GM19025 (cell line): ENCODE data around the gene EFEMP2.
"Not testable (repeated sequence)": the region's sequence is repeated elsewhere in the genome, so short reads cannot be mapped to it uniquely, and the experiment has no call there.

Experiments used
- ATAC-seq: cut with Tn5 transposase; IDR thresholded peaks from one replicate; pipeline ENCODE4 v1.9.1; 2021; ENCODE audit warnings: mild to moderate bottlenecking, low read depth, moderate library complexity; ENCODE audit not compliant: unreplicated experiment

EFEMP2 gene

DNA sequence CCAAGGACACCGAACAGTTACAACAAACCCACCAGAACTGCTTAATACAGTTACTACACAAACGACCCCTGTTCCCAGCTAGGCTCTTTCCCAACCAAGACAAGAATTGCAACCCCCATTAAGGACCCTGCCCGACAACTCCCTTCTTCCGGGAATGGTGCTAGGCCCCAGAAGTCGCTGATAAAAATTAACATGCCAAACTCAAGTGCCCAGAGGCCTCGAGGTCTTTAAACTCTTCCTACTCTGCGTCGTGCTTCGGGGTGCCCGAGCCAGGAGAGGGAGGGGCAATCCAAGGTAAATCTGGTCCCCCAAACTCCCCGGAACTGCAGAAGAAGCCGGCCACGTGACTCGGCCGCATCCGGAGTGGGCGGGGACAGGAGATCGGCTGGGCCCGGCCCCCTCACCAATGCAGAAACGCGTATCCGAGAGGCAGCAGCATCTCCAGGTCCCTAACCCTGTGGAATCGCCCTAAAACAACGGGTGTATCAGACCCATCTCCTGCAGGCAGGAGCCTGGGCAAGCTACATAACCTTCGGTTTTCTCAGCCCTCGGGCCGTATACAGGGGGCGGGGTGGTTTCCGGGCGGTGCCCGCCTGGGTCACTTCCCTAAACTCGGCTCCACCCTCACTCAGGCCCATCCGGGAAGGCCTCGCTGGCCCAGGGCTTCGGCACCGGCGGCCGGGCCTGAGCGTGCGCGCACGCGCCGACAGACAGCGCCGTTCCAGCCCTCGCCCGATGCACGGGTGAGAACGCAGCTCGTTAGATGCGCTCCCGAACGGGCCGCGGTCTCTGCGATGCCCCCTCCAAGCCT, 15.7 kb downstream of the EFEMP2 start:
- peak; percentile 32 for ATAC-seq

- ATAC-seq: no peak
Observed at GRCh38 chr11:65855927-65856363, 16.7 kb downstream of the EFEMP2 start.

DNA sequence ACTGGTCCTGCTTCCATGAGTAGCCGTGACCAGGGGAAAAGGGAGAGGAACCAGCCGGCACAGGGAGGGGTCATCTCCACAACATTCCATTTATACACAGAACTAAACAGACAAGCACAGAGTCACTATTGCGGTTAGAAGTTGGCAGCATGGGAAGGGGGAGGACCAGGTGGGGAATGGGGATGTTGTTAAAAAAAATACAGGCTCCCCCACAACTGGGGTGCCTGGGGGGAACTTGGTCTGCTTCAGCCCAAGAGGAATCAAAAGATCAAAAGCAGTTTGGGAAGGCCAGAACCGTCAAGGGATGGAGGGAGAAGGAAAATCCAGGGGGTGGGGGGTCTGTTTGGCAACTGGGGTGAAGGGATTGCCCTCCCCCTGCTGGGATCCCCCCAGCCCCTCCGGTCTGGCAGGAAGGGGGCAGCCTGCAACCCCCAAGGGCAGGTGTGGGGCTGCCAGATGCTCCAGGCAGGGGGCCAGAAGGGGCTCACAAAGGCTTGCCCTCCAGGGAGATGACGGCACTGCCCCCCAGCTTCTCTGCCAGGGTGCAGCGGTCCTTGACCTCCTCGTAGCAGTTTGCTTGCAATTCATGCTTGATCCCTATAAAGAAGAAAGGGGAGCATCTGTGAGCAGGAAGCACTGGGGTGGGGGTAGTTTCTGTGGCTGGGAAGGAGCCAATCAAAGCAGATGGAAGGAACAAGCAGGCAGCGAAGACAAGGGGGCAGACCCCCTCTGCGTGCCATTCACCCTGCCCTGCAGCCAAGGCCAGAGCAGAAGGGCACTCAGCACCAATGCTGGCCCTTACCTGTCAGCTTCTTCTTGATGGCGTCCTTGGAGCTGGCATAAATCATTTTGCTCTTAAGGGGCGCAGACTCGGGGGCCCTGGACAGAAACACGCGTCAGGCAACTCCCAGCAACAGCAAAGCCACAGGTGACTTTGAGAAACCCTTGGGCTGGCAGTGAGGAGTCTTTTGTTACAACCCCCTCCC, 17.5 kb downstream of the EFEMP2 start:
- ATAC-seq: no peak

GRCh38 chr11:65854161-65854592, 18.4 kb downstream of the EFEMP2 start:
- ATAC-seq: no peak

DNA sequence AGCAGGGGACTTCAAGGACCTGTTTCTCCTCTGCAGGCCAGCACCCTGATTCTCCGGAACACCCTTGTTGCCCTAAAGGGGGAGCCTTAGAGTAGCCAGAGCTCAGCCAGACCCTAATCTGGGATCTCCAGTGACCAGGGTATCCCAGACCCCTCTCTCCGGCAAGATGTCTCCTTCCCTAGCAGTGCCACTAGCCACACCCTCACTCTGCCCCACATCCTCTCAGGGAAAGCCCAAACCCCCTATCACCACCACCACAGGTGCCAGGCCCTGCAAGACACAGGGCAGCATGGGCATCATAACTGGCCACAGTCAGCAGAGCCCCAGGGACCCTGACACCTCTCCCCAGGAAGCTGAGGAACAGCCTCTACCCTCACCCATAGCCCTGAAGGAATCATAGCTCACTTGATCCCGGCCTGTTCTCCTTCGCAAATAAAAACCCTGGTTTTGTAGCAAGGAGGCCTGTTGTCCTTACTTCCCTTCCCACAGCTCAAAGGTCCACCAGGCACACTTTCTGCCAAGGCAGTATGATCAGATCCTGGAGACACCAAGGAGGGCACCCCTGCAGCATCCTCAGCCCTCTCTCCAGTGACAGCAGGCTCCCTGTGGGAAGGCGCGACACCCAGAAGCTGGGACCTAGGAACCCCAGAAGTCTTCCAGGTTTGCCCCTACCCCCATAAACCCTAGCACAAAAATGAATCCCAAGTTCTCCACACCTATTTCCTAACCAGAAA, 19.2 kb downstream of the EFEMP2 start:
- ATAC-seq: no peak

GRCh38 chr11:65852508-65853245, 19.9 kb downstream of the EFEMP2 start:
- no peak for ATAC-seq

DNA sequence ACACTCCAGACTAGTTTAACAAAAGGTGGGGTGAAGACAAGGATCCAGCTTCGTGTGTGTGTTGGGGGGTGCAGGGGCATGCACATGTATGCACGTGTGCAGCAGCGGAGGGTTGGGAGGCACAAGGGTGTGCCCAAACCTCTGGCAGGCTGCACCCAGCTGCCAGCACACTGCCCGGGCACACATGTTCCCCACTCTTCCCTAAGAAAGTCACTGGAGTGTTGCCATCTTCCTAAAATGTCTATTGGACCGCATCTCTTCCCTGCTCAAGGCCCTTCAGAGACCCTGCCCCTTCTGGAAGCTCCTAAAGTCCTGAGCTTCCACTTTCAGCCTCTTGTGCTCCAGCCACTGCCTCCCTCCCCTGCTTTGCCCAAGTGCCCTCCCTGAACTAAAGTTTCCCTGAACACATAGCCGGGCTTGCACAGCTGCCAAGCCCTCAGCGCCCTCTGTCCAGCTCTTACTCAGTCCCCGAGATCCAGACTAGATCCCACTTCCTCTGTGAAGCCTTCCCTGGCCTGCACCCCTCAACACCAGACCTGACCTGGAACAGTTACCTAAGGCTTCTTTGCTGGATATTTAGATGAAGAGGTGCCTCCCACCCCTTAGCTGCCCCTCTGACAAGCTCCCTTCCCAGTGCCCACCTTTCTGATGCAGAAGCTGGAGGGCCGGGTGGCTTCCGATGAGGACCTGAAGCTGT, 20.6 kb downstream of the EFEMP2 start:
- no peak for ATAC-seq

DNA sequence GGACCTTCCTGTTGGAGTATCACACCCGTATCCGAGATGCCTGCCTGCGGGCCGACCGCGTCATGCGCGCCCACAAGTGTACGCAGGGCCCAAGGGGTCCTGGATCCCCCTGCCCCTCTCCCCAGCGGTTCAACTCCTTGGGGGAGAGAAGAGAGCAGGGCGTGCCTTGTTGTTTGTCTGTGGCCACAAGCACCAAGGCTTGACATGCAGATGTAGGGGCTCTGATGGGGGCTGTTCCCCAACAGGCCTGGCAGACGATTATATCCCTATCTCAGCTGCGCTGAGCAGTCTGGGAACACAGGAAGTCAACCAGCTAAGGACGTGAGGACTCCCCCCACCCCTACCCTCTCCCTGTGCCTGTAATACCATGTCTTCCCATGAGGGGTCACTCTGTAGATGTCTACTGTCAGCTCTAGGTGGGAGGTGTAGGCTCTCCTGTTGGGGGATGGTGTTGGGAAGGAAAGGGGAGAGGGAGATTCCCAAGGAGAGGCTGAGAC, 21.5 kb downstream of the EFEMP2 start:
- no peak for ATAC-seq

GRCh38 chr11:65850217-65851082, 22.1 kb downstream of the EFEMP2 start:
- ATAC-seq: no peak

- no peak for ATAC-seq
Observed at GRCh38 chr11:65849771-65850216, 22.8 kb downstream of the EFEMP2 start.

DNA sequence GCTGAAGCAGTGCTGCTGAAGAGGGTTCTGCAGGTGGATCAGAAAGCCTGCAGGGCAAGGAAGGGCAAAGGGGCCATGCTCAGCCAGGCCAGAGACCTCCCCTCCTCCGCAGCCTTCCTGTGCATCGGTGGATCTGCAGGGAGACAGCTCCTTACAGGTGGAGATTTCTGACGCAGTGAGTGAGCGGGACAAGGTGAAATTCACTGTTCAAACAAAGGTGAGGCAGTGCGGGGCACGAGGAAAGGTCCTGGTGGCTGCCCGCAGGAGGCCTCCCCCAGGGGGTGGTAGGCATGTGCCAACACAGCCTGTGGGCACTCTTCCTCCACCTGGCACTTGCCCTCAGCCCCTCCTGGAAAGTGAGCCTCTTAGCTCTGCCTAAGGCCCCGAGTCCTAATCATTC, 23.2 kb downstream of the EFEMP2 start:
- ATAC-seq: no peak

GRCh38 chr11:65848693-65849092, 23.9 kb downstream of the EFEMP2 start:
- ATAC-seq: not testable (repeated sequence)

DNA sequence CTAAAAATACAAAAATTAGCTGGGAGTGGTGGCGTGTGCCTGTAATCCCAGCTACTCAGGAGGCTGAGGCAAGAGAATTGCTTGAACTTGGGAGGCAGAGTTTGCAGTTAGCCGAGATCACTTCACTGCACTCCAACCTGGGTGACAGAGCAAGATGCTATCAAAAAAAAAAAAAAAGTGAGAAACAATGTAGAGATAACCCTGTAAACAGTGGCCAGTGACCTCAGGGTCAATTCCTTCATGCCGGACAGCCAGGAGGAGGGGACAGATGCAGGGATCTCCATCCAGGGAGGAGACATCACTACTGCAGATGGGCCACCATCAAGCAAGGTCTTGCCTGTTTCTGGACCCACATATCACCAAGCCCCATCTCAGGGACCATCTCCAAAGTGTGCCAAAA, 24.9 kb downstream of the EFEMP2 start:
- ATAC-seq: no peak

GRCh38 chr11:65844231-65844872, 28.2 kb downstream of the EFEMP2 start:
- no peak for ATAC-seq

DNA sequence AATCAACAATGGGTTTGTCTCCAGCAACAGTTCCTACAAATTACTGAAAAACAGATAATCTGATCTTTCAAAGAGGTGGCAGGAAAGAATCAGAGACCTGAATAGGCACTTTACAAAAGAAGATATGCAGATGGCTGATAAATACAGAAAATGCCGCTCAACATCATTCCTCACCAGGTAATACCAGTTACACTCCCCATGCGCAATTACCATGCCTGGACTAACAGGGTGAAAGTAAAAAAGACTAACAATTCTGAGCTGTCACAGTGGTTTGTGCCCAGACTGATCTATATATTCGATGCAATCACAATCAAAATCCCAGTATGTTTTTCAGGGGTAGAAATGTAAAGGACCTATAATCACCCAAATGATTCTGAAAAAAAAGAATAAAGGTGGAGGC, 28.8 kb downstream of the EFEMP2 start:
- no peak for ATAC-seq

DNA sequence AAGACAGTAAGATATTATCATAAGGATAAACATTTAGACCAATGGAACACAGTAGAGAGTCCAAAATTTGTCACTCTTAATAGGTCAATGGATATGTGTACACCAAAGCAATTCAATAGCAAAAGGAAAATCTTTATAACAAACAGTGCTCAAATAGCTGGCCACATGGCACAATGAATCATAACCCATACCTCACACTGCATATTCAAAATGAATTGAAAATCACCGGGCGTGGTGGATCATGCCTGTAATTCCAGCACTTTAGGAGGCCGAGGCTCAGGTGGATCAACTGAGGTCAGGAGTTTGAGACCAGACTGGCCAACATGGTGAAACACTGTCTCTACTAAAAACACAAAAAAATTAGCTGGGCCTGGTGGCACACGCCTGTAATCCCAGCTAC, 30.5 kb downstream of the EFEMP2 start:
- no peak for ATAC-seq

DNA sequence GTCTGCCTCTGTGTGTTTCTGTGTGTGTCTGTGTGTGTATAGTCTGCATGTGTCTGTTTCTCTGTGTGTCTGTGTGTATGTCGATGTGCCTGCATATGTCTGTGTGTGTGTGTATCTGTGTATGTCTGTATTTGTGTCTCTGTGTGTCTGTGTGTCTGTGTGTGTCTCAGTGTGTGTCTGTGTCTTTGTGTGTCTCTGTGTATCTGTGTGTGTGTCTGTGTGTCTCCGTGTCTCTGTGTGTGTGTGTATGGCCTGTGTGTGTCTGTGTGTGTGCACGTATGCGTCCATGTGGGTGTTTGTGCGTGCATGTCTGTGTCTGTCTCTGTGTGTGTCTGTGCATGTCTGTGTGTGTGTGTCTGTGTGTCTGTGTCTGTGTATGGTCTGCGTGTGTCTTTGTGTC, 38.4 kb downstream of the EFEMP2 start:
- ATAC-seq: no peak
